GM12878 (cell line): Measurements from ENCODE around the gene AK5.

Experiments used
- EZH2 ChIP-seq: IDR thresholded peaks from 2 replicates; pipeline ENCODE4 v1.6.1; 2012; ENCODE audit warnings: low read depth, mild to moderate bottlenecking, control low read depth, inconsistent platforms, low read length, borderline replicate concordance; ENCODE audit not compliant: control insufficient read depth
- ZNF622 ChIP-seq: fragments of 450-650 bp; IDR thresholded peaks from 2 replicates; pipeline ENCODE4 v1.6.1; 2017; ENCODE audit warnings: mild to moderate bottlenecking, inconsistent platforms
- TF ChIP-seq, protein P1 (sequence below), 3 experiments: IDR thresholded peaks in 2 of 3; conservative IDR thresholded peaks in 1 of 3; 2 replicates each; pipeline ENCODE4 v1.5.1; 2011; ENCODE audit warnings: low read depth in 3 of 3, low read length in 3 of 3, mild to moderate bottlenecking in 3 of 3, control low read depth in 2 of 3, moderate library complexity in 2 of 3, inconsistent platforms in 1 of 3, mixed read lengths in 1 of 3; ENCODE audit not compliant: control insufficient read depth in 2 of 3, insufficient read depth in 1 of 3; ENCODE audit errors: extremely low read depth in 1 of 3

DNA sequence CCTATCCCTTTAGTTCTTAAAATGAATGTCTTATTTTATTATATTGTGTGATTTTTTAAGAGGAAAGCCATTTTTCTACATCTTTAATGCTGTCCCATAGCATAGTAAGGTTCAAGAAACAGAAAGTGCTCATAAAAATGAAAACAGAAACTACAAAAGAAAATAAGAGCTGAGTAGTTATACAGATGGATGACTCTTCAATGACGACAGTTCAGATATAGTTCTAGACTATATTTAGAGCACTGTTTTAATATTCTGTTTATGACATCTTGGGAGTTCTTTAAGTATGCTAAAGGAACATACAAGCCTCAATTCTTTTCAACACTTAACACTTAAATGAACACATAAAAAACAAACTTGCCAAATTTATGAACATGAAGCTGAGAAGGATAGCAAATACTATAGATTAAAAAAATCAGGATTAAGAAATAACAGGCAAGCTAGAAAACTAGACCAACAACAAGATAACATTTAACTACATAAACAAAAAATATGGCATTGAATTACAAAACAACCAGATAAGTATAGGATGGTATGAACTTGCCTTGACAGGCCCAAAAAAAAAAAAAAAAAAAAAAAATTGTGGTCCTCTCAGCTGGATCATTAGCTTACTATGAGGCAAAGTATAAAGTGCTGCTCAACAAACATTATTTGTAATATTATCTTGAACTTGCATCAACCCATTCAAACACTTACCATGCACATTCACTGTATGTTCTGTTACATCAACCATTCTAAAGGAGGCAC lies 312.7 kb downstream of the AK5 start:
- TF ChIP-seq EZH2 = no peak
- TF ChIP-seq, protein P1, sequence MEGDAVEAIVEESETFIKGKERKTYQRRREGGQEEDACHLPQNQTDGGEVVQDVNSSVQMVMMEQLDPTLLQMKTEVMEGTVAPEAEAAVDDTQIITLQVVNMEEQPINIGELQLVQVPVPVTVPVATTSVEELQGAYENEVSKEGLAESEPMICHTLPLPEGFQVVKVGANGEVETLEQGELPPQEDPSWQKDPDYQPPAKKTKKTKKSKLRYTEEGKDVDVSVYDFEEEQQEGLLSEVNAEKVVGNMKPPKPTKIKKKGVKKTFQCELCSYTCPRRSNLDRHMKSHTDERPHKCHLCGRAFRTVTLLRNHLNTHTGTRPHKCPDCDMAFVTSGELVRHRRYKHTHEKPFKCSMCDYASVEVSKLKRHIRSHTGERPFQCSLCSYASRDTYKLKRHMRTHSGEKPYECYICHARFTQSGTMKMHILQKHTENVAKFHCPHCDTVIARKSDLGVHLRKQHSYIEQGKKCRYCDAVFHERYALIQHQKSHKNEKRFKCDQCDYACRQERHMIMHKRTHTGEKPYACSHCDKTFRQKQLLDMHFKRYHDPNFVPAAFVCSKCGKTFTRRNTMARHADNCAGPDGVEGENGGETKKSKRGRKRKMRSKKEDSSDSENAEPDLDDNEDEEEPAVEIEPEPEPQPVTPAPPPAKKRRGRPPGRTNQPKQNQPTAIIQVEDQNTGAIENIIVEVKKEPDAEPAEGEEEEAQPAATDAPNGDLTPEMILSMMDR (IDR thresholded peaks at IDR 0.05 in 2 of 3, conservative IDR thresholded peaks at IDR 0.05 in 1 of 3; ENCODE audit: control insufficient read depth in 2 of 3, extremely low read depth in 1 of 3, insufficient read depth in 1 of 3, low read depth in 3 of 3, low read length in 3 of 3) = no peak
- TF ChIP-seq ZNF622 = no peak
